ENCODE data around the gene HERC2. TPM values are rescaled to one million over a fixed set of nuclear protein-coding genes. Genes with fewer than 3 reads are reported as not detected.
"Not testable (repeated sequence)": the region's sequence is repeated elsewhere in the genome, so short reads cannot be mapped to it uniquely, and the experiment has no call there.

The HERC2 gene
- total RNA-seq, 1 donor from 2014 or later: 65.6 TPM

DNA sequence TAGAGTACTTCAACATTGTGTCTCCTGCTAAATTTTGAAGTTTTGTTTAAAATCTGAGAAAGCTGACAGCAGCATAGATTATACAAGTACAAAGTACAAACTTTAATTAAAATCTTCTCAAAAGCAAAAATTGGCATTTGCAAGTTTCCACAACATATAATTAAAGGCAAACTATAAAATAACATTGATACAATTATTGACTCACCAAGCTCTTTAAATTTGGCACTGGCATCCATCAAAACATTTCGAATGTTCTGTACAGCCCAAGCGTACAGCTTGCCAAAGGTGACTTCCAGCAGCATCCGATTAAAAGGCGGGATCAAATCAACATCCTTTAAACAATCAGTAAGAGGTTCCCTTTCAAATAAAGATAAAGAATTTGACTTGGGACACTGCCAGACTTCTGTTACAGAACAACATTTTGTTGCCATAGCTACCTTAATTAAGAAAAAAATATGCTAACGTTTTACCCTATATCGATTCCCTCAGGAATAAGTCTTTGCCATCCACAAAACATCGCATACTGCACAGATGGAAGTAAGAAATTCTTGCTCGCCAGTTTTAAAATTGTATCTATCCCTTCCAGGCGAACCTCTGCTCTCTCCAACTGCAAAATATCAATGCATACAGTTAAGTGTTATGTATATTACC is 92.9 kb downstream of the HERC2 start:
- intact Hi-C loops (cut with DNase I): not testable (repeated sequence)

DNA sequence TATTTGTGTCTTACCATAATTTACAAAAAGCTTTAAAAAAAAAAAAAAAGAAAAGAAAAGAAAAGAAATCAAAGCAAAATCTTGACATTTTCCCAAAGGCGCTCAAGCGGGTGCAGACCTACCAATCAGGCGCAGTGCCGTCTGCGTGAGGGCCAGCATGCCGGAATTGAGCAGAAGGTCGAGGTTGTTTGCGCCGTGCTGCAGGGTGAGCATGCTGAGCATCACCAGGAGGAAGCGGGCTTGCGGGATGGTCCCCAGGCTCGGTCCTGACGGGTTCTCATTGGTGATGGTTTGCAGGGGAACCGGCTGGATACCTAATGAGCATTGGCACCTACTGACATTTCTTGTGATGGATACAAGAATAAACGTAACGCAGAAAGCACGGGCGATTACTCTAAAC is 93.9 kb downstream of the HERC2 start:
- intact Hi-C loops (cut with DNase I): no loop called here
- no peak for DNase-seq (ENCODE audit: low spot score)

More for the DNA sequence above, 92.9 kb downstream of the HERC2 start:
- DNase-seq (ENCODE audit: low spot score): not testable (repeated sequence)

DNA sequence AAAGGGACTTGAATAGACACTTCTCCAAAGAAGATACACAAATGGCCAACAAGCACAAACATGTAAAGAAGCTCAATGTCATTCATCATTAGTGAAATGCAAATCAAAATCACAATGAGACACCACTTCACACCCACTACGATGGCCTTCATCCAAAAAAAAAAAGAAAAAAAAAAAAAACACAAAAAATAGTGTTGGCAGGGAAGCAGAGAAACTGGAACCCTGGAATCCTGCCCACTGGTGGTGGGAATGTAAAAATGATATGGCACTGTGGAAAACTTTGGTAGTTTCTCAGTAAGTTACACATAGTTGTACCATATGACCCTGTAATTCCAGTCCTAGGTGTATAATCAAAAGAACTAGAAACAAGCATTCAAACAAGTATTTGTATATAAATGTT is 94.7 kb downstream of the HERC2 start:
- intact Hi-C loops (cut with DNase I); DNase-seq (ENCODE audit: low spot score): not testable (repeated sequence)

DNA sequence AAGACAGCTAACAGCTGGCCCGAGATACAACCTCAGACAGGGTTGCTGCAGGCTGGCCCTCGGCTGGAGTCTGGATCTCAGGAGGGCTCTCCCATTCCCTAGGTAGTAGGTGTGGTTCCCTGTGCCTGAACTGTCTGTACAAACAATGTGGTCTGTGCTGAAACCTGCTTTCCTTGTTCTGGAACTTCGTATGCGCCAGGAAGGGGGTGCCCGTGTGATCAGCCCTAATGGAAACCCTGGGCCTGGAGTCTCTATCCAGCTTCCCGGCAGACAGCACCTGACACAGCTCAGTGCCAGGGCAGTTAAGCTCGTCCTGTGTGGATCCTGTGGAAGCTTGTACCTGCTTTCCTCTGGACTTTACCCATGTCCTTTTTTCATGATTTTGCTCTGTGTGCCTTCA is 99.4 kb downstream of the HERC2 start:
- intact Hi-C loops (cut with DNase I): not testable (repeated sequence)

DNA sequence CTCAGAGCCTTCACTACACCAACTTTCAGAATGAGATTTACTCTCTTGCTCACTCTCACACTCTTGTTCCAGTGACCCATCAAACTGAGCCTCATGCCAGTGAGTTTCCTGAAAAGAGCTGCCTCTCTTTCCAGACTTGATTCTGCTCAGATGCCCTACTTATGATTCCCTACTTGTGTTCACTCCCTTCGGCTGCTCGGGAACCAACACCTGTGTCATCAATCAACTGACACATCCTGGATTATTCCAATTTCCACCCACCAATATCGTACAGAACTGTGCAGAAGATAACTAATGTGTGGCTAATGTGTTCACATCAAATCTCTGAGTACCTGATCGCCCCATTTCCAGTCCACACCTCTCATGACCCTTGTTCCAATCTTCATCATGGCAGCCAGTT is 100.3 kb downstream of the HERC2 start:
- DNase-seq (ENCODE audit: low spot score); intact Hi-C loops (cut with DNase I): not testable (repeated sequence)

More for the DNA sequence above, 99.4 kb downstream of the HERC2 start:
- DNase-seq (ENCODE audit: low spot score): not testable (repeated sequence)

DNA sequence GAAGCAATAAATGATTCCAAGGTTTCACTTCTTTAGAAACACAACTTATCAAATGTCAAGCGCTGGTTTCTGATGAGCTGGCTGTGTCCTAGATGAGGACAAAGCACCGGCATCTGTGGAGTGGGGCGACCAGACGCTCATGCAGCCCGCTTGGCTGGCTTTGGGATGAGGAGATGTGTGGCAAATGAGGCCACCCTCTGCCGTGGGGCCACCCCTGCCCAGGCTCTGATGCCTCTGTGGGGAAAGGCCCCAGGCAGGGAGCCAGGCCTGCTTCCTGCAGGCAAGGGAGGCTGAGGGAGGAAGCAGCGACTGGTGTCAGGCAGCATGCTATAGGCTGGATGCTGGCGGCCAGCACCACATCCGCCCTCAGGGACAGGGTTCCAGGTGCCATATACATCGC is 102.9 kb downstream of the HERC2 start:
- intact Hi-C loops (cut with DNase I): no loop called here
- no peak for DNase-seq (ENCODE audit: low spot score)

DNA sequence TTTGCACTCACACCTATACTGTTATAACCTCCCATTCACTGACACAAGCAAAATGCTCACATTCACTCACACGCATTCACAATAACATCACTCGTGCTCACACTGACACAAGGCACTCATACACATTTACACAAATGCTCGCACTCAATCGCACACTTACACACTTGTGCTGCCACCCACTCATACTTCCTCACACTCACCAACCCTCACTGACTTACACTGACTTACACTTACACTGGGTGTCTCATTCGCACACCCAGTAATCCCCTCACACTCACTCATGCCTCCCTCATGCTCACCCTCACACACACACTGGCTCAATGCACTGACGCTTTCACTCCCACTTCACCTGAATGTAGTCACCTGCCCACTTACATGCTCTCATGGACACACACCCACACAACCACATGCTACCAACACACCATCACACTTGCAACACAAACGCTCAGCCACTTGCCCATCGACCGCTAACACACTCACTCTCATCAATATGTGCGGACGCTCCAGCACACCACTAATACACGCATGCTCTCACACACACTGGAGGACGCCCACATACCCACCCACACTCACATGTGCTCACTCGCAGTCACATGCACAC is 104.9 kb downstream of the HERC2 start:
- intact Hi-C loops (cut with DNase I); DNase-seq (ENCODE audit: low spot score): not testable (repeated sequence)

DNA sequence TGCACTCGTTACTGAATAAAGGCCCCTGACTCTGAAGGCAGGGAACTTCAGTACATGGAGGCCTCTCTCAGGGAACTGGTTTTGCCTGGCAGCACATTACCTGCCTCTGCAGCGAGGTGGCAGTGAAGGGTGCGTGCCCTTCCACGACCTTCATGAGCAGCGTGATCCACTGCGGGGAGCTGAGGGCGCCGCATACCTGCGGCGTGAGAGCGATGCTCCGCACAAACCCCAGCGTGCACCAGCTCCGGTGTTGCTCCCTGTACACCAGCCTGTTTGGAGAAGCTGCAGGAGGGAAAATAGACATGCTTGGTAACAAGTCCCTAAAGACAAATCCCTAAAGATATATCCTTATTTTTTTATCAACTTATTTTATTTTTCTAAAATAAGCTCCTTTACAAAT is 106.5 kb downstream of the HERC2 start:
- DNase-seq (ENCODE audit: low spot score); intact Hi-C loops (cut with DNase I): not testable (repeated sequence)

DNA sequence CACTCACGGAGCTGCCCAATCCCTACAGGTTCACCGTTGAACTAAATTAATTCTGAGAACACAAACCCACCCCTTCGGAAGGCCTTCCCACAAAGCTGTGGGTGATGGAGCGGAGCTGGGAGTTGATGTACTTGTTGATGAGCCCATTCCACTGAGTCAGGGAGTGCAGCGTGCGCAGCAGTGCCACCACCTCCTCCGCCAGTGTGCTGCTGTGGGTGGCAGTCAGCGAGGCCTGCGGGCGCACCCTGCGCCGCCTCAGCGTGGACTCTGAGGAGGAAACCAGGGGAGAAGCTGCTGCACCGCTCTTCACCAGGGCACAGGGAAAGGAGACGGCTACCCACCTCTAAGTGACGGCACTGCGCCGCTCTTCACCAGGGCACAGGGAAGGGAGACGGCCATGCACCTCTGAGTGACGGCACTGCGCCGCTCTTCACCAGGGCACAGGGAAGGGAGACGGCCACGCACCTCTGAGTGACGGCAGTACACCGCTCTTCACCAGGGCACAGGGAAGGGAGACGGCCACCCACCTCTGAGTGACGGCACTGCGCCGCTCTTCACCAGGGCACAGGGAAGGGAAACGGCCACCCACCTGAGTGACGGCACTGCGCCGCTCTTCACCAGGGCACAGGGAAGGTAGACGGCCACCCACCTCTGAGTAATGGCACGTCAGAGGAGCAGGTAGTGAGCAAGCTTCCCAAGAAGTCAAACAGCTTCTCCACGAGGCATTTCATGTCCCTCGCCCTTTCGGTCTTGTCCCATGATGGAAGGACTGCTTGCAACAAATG is 107.8 kb downstream of the HERC2 start:
- not testable (repeated sequence) for DNase-seq (ENCODE audit: low spot score)

DNA sequence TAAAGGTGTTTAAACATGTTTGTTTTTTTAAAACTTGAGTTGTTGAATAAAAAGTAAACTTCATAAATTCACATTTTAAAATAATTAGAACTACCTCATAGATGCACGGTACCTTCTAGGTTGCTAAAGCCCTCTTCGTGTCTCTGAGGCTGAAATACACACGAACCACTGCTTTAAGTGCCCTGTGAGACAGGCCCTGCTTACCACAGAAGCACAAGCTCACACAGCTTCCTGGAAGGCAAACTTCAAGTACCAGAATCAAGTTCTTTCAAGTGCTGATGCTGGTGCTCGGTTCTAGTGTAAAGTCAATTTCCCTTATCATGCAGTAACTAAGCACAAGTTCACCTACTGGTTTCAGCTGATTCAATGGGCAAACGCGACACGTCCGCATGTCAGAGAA is 108.6 kb downstream of the HERC2 start:
- DNase-seq (ENCODE audit: low spot score); intact Hi-C loops (cut with DNase I): not testable (repeated sequence)

More for the DNA sequence above, 107.8 kb downstream of the HERC2 start:
- intact Hi-C loops (cut with DNase I): not testable (repeated sequence)

DNA sequence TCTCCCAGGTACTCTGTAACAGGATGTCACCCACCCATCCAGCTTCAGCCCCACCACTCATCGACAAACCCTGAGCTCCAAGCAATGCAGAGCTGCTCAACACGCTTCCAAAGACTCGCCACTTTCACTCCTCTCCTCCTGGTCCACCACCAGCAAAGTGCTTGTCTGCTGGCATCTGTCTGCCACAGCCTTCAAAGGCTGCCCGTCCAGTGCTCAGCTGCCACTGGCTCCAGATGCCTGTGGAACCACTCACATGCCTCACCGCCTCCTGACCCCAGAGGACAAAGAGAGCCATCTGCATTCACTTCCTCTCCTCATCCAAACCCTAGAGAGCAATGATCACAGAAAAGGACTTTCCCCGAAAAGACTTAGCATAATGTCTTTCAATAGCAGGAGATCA is 113.4 kb downstream of the HERC2 start:
- DNase-seq (ENCODE audit: low spot score): no peak
- intact Hi-C loops (cut with DNase I): no loop called here

DNA sequence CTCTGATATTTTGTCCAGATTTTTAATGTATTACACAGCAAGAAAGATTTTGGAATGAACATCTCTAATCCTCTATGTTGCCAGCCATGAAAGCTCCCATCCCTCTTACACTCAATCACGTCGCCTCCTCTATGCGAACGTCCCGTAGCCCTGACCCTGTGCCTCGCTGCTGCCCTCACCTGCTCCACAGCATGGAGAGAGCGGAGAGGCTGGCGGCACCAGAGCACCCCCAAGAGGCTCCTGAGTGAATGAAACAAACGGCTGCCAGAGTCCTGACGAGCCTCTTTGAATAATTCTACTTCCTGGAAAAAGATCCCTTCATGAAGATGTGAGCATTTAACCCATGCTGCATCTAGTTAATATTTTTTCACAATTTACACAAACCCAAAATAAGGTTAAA is 116.3 kb downstream of the HERC2 start:
- DNase-seq (ENCODE audit: low spot score); intact Hi-C loops (cut with DNase I): not testable (repeated sequence)

DNA sequence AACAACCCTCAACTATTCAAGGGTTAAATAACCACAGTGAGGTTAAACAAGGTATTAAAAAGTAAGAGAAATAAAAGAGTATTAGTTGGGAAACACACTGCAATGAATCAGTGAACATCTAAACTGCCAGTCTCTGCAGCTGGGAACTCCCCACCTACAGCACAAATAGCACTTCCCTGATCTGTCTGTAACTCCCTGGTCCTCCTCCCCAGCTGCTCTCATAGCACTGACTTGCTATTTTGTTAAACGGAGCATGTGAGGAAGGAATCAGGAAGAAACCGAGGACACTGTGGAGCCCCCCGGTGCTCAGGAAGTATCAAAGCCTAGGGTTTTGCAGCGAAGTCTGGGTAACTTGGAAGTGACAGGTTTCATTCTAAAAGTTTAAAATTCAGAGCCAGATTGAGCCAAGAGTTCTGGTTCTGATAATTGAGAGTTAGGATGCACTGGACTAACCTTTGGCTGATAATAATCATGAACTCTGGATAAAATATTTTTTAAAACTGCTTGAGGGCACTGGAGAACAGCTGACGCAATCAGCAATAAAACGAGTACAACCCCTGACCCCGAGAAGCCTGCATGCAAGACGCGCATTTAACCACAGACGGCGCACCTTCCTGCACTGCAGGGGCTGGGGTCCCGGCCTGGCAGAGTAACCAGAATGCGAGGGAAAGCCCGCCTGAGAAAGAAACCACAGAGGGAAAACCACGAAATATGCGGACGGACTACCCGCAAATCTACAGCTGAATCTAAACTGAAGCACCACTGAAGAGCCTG is 118.7 kb downstream of the HERC2 start:
- intact Hi-C loops (cut with DNase I): not testable (repeated sequence)

DNA sequence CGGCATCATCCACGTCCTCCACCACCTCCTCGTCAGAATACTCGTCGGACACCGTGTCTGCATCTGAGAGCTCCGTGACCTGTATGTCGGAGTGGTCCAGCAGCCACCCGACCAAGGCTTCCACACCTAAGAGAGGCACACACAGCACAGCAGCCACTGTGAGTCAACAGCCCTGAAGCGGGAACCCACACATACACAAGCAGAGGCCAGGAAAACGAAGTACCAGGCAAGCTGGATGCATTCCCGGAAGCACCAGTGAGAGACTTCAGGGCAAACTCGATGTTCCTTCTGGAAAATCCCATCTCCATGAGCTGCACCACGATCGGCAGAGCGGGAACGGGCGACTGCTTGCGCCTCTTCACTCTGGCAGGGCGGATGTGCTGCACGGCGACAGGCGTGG is 119.9 kb downstream of the HERC2 start:
- intact Hi-C loops (cut with DNase I); DNase-seq (ENCODE audit: low spot score): not testable (repeated sequence)

More for the DNA sequence above, 118.7 kb downstream of the HERC2 start:
- DNase-seq (ENCODE audit: low spot score): not testable (repeated sequence)

DNA sequence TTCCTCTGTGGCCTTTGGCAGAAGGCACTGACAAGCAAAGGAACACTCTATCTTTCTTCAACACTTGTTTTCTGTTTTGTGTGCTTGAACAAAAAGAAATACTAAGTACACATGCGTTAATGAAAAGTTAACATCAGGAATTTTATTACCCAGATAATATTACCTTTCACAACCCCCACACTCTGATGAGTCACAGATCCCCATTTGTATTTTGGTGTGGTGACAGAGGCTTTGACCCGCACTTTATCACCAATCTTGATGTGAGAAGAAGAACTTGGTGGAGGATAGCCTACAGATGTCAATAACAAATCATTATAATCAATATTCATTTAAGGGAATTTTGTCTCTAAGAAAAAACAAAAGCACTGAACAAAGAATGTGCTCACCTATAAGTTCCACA is 123.8 kb downstream of the HERC2 start:
- DNase-seq (ENCODE audit: low spot score); intact Hi-C loops (cut with DNase I): not testable (repeated sequence)

DNA sequence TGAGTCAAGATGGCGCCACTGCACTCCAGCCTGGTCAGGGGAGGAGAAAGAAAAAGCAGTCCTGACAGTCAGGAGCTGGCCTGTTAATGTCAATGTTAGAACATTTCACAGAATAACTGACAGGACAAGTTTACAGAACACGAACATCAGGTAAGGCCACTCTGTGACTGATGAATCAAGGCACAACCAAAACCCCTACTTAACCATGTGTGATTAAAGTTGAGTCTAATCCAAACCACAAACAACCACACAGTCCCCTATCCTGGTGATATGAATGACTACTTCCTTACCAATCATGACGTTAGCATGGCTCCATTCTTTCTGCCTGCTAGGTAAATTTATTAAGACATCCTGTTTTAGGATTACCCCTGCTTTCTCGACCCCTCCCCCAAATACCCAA is 124.3 kb downstream of the HERC2 start:
- DNase-seq (ENCODE audit: low spot score); intact Hi-C loops (cut with DNase I): not testable (repeated sequence)

DNA sequence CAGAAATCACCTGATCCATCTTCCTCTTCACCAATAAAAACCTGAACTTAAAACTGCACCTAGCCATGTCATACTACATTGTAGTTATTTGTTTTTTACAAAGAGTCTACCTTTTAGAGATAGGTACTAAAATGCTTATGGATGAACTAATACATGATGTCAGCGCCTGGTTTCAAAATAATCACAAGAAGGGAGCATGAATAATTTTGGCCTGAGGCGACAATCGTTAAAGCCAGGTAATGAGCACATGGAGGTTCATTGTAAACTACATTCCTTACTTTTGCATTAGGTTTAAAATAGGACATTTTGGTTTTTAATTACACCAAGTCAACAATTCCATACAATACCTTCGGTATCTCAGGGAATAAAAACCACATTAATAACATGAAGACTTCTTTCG is 125.4 kb downstream of the HERC2 start:
- intact Hi-C loops (cut with DNase I); DNase-seq (ENCODE audit: low spot score): not testable (repeated sequence)

DNA sequence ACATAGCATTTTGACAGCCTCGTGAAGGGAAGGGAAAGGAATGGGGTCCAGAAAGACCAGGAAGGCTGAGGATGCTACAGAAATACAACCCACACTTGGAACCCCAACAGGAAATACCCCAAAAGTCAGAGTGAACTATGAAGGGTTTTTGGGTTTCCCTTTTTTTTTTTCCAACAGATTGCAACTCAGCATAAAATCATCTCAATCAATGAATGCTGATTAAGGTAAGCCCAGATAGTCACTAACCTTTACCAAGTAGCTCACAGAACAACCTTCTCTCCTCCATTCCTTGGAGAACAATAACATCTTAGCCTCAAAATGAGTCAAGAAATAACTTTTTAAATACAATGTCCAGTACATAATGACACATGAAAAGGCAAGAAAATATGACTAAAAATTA is 129.2 kb downstream of the HERC2 start:
- no peak for DNase-seq (ENCODE audit: low spot score)
- intact Hi-C loops (cut with DNase I): no loop called here

DNA sequence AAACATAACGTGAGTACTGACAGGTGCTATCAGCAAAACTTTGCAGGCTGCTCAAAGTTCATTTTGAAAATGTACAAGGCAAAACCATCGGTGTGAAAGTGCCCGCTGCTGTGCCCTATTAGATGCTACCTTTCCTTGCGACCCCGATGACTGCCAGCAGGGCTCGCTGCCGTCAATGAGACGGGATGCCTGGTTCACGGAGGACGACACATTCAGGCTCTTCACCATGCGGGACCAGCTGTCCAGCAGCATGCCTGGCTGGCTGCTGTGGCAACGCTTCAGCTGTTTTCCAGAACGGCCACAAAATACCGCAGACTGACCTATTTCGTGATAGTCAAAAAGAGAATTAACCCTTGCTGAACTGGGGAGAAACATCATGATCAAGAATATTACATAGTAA is 130.1 kb downstream of the HERC2 start:
- intact Hi-C loops (cut with DNase I): no loop called here
- DNase-seq (ENCODE audit: low spot score): no peak

Measured in cardiac septum (tissue), 1 donor.